DND-41 (cell line): Measurements from ENCODE around the gene GINM1.

ENCODE experiments used
- CTCF ChIP-seq: IDR thresholded peaks from 2 replicates; pipeline ENCODE4 v1.5.1; 2012; ENCODE audit warnings: borderline replicate concordance, low read length, moderate library complexity, mild to moderate bottlenecking; ENCODE audit not compliant: poor library complexity, severe bottlenecking; ENCODE audit errors: extremely low read depth
- EZH2 ChIP-seq: IDR thresholded peaks from 3 replicates; pipeline ENCODE4 v1.6.1; 2012; ENCODE audit warnings: borderline replicate concordance, low read depth, mild to moderate bottlenecking, moderate library complexity, low read length, inconsistent platforms; ENCODE audit not compliant: severe bottlenecking

- TF ChIP-seq CTCF: no peak
- no peak for TF ChIP-seq EZH2
Measured at GRCh38 chr6:149551920-149552319, 14.3 kb upstream of the GINM1 start.
